ENCODE measurements around the gene HOXD11. TPM values are rescaled to one million over a fixed set of nuclear protein-coding genes. Genes with fewer than 3 reads are reported as not detected.

The HOXD11 gene
- total and polyA plus RNA-seq, 2 of the 13 experiments (the other 11 are each of a cell fraction or from before 2014, with no cell fraction given), result not detected

- H3K9me3 ChIP-seq (ENCODE audit: low read length), result no peaks in the 10 kb centered on the region
- no peaks in the 10 kb centered on the region for H3K4me1 ChIP-seq (ENCODE audit: insufficient read depth, low read length)
- in situ Hi-C loops (cut with HindIII; ENCODE audit: extremely low pct_ligation_motif_present, low pct_unique_long_range_greater_than_20kb) (no loop called here), intact Hi-C loops (cut with micrococcal nuclease; ENCODE audit: unreplicated experiment) (no loop called here)
- no peak overlapping the region for H3K4me2 ChIP-seq (ENCODE audit: low read depth, low read length)
- no peak overlapping the region for H3K27ac ChIP-seq (ENCODE audit: extremely low read length, insufficient read depth, low read length)
- no peaks in the 10 kb centered on the region for H3K36me3 ChIP-seq (replicated peaks in 1 of 2; ENCODE audit: control insufficient read depth in 1 of 2, insufficient read depth in 2 of 2, low read length in 2 of 2)
- no TSS peak for BruUV-seq (replicated peaks)
- DNase-seq (ENCODE audit: low spot score) (no peak), FAIRE-seq (no peak), ATAC-seq (no peak)
- H4K20me1 ChIP-seq (ENCODE audit: insufficient read depth, low read length), result no peaks in the 10 kb centered on the region
- H3K4me3 ChIP-seq (replicated peaks in 1 of 3; ENCODE audit: insufficient read depth in 1 of 3, low read depth in 2 of 3, low read length in 3 of 3), result no peak overlapping the region
- no peaks in the 10 kb centered on the region for H3K79me2 ChIP-seq (ENCODE audit: insufficient read depth, low read length)
- peaks cover 7 to 81% of the 10 kb centered on the region in 2 experiments for H3K27me3 ChIP-seq (ENCODE audit: control insufficient read depth in 1 of 2, insufficient read depth in 2 of 2, low read length in 2 of 2)
- POLR2A ChIA-PET, result no interaction called here
- WGBS (ENCODE audit: low lambda C conversion rate), result 84% methylated on average over 97 of the region's 100 CpGs
- CTCF ChIA-PET (ENCODE audit: low intra/inter-chr PET ratio, low total read pairs), result no interaction called here
- no peak overlapping the region for H3K9ac ChIP-seq (ENCODE audit: insufficient read depth, low read depth, low read length)
- no peak overlapping the region for H2AFZ ChIP-seq (ENCODE audit: low read length)
- TF ChIP-seq SRSF4 (IDR thresholded peaks at IDR 0.05; ENCODE audit: low read depth, low read length, poor library complexity, severe bottlenecking) (no peak), ZNF383 (CRISPR knock-in tag; IDR thresholded peaks at IDR 0.05; ENCODE audit: borderline replicate concordance) (no peak), REXO4 (CRISPR knock-in tag; IDR thresholded peaks at IDR 0.05; ENCODE audit: borderline replicate concordance) (no peak), BORCS8-MEF2B (CRISPR knock-in tag; IDR thresholded peaks at IDR 0.05) (no peak), GFI1 (CRISPR knock-in tag; IDR thresholded peaks at IDR 0.05; ENCODE audit: borderline replicate concordance) (no peak), HDAC6 (IDR thresholded peaks at IDR 0.05; ENCODE audit: low read depth, low read length) (no peak), RFX5 (IDR thresholded peaks at IDR 0.05; ENCODE audit: low read depth, low read length) (no peak), KMT2B (CRISPR knock-in tag; IDR thresholded peaks at IDR 0.05) (no peak), ZNF10 (CRISPR knock-in tag; IDR thresholded peaks at IDR 0.05; ENCODE audit: borderline replicate concordance, low read depth) (no peak), THAP9 (CRISPR knock-in tag; IDR thresholded peaks at IDR 0.05; ENCODE audit: borderline replicate concordance) (no peak), PTBP1 (IDR thresholded peaks at IDR 0.05; ENCODE audit: low read depth, low read length, poor library complexity, severe bottlenecking) (no peak), TFDP2 (CRISPR knock-in tag; IDR thresholded peaks at IDR 0.05) (no peak), ADNP (CRISPR knock-in tag; IDR thresholded peaks at IDR 0.05) (no peak), FOXA3 (CRISPR knock-in tag; IDR thresholded peaks at IDR 0.05) (no peak), RBM22 (optimal IDR thresholded peaks at IDR 0.05; ENCODE audit: low read length) (no peak), STAG1 (CRISPR knock-in tag; IDR thresholded peaks at IDR 0.05) (no peak)
Observed at GRCh38 chr2:176130147-176130956, 23.3 kb downstream of the HOXD11 start.
